Endometrial microvascular endothelial cells (primary cell): ENCODE results near the gene PRMT9. TPM values are rescaled to one million over a fixed set of nuclear protein-coding genes. Genes with fewer than 3 reads are reported as not detected.

ENCODE experiments used
- in situ Hi-C: cut with HindIII; loops from 2 replicates; pipeline ENCODE4 v1.10.0; 2017; ENCODE audit warnings: low sequenced_read_pairs, low pct_unique_long_range_greater_than_20kb; ENCODE audit errors: inconsistent ontology term
- total RNA-seq: library from RNA; depleted of rRNA; stranded (reverse); fragments of >200 nt; gene quantifications from one replicate; pipeline ENCODE4 v1.2.3, GENCODE V29; 2015; ENCODE audit errors: inconsistent ontology term

The PRMT9 gene
- total RNA-seq, 1 donor from 2014 or later: 7.5 TPM

DNA sequence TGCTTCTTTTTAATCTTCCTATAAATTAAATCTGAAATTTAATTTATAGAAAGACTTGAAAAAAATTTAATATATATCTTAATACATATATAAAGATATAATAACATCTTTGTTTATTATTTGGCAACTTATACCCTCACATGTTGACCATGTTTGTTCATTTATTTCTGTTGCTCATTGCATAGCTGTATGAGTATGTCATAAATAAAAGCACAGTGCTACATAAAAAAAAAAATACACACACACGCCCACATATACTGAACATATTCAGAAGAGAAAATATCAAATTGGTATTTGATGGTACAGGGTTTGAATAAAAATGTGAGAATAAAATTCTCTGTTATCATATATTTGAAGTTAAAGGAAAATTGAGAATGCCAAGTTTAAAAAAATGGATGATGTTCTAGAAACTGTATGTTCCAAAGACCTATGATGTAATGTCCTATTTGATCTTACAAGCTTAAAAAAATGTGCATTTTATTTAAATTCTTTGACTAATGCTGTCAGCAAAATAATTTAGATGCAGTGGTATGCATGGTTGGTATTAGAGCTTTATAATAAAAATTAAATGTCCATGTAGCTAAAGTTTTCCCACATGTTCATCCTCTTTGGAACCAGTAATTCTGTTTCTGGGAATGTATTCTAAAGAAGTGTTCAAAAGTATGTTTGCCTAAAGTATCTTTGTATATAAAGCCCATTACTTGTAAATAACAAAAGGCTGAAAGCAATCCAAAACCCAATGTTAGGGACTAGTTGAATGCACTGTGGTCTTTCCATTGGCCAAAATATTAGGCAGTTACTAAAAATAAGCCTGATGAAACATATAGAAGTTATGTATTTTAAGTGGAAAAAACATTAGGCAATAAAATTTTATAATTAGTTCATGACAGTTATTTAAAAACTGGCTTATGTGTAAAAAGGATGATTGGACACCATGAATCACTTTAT, 53.9 kb downstream of the PRMT9 start:
- in situ Hi-C loops: no loop called here

DNA sequence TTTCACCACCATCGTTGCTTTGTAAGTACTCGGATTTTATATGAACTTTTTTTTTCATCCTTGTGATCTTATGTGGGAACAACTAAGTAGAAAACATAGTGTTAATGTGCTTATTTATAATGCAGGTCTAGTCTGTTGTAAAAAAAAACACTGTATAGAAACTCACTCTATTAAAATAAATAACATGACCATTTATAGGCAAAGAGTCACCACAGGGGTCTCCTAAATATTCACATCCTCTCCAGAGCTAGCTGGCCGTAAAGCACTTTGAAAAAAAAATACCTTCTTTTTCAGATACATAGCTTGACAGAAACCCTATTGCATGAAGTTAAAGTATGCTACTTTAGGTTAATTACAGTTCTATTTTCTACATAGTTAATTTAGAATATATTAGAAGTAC, 55.5 kb downstream of the PRMT9 start:
- in situ Hi-C loops: no loop called here

DNA sequence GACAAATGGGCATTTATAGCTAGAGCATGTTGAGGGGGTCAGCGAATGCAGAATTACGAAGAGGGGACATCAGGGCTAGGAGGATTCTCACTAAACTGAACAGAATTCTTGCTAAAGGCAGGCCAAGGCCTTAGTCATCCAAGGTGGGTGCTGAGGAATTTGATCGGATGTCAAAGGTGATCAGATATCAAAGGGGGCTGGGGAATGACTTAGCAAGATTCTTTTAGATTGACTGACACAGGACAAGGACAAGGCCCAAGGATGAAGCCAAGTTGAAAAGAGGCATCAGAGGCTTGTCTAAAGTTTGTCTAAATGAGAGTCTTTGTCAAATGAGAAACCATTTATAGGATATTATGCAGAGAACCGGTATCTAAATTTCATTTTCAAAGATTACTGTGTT, 57.1 kb downstream of the PRMT9 start:
- in situ Hi-C loops: no loop called here

DNA sequence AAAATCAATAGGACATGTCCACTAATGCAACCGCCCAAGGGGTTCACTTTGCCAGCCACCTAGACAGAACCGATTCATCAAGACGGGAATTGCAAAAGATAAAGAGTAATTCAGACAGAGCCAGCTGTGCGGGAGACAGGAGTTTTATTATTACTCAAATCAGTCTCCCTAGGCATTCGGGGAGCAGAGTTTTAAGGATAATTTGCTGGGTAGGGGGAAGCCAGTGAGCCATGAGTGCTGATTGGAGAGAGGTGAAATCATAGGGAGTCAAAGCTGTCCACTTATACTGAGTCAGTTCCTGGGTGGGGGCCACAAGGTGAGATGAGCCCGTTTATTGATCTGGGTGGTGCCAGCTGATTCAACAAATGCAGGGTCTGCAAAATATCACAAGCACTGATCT, 58.2 kb downstream of the PRMT9 start:
- in situ Hi-C loops: no loop called here

DNA sequence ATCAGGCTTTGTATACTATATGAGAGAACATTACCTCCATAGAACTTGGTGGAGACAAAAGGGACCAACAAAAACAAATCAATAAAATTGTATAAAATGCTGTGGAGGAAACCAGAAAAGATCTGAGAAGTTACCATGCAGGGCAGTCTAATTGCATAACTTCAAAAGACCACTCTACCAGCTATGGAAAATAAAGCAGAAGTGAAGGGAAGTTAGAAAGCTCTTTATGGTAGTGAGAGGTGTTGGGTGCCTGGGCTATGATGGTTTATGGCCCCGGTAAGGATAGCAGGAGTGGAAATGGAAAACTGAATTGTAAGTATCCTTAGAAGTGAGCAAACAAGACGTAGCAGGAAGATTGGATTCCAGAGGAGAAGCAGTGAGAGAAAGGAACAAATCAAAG, 63.6 kb downstream of the PRMT9 start:
- in situ Hi-C loops: no loop called here

DNA sequence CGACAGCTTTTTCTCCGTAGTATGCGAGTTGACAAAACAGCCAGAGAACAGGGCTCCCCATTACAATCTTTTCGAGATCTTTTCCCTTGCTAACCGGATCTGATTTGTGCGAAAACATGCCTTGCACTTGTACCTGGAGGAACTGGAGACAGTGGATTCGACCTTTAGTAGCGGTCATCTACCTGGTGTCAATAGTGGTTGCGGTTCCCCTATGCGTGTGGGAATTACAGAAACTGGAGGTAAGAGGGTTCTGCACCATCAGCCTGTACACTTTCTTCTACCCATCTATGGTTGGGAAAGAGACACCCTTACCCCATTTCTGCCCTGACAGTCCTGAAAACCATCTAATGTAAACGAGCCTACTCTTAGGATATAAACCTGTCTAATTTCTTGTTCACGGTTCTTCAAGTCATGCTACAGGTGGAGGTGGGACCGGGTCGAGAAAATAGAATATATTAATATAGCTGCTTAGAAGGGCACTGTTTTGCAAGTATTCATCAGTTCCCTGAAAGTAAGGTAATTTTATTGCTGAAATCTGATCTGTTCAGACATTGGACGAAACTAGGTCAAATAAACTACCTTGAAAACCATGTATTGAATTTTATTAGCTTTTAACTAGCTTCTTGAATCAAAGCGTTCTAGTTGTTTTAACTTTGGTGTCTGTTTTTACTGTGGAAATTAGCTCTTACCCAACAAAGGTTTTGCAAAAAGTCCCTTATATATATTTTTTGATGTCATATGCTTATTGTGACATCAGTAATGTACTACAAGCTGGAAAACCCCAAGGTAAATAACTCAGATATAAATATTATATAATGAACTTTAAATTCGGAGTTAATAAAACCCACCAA, 65.9 kb downstream of the PRMT9 start:
- in situ Hi-C loops: no loop called here

DNA sequence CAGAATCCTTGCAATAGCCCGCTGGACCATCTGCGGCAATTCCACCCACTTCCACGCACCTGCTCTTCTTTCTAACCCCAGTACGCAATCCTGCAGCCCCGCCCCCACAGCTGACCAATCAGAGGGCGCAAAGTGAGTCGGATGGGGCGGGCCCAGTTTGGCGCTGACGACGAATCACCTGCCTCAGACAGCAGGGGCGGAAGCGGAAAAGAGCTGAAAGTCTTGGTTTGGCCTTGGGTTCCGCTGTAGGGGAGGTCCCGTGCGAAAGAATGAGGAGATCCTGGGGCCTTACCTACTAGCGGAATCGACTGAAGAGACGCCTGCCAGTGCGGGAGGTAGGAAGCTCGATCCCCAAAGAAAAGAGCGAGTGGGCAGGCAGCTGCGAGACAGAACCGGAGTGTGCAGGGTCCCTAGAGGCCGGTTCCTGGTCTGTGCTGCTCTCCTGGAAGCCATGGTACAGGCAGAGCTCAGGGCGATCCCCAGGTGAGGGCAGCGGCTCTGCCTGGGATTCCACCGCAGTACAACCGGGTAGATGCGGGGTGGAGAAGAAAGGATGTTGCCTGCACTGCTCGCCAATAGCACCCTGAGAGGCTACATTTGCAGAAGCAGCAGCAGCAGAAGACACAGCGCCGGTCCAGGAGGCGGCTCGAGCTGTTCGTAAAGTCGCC, 66.7 kb downstream of the PRMT9 start, which contains the start of gene TMEM184C:
TSS of gene TMEM184C (plus strand) at position 225 of the 668 bp plus-strand sequence. CDS start 560 bp downstream, outside the sequence.
- in situ Hi-C loops: no loop called here

DNA sequence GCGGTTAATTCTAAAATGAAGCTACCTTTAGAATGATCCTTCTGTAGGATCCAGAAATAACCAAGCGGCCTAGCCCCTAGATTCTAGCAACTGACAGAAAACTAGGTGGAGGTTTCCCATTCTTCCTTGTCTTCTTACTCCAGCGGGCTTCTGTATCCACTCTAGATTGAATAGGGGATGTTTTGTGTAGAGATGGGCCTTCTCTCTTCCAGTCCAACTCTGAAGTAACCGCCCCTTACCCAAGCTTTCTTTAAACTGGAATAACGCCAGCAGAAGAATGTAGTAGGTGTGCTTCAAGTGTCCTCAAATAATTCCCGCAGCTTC, 67.2 kb downstream of the PRMT9 start:
- in situ Hi-C loops: no loop called here

DNA sequence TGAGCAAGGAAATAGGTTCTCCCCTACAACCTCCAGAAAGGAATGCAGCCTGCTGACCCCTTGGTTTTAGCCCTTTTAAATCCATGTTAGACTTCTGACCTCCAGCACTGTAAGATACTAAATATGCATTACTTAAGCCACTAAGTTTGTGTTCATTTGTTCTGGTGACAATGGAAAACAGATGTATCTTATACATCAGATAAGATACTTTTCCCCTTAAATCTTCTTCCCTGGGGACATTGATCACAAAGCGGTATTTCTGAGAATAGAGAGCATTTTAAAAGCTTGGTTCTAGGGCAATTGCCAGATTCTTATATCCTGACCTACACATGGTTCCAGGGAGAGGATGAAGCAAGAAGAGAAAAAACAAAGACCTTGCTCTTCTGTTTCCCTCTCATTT, 73.3 kb downstream of the PRMT9 start:
- in situ Hi-C loops: no loop called here

DNA sequence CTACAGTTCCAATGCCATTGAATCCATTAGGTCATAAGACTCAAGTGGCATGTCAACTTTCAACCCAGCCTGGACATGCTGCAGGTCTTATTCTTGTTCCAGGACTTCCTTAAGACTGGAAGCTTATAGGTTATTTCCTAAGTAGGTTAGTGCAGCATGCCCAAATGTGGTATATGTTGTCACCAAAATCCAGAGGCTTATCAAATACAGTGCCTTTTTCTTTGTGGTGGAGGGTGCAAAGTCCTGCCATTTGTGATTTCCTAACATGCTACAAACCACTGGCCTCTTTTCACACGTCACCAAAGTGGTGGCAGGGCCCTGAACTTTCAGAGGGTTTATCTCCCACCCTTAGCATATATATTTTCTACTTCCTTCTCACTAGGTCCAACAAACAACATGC, 76.5 kb downstream of the PRMT9 start:
- in situ Hi-C loops: no loop called here

DNA sequence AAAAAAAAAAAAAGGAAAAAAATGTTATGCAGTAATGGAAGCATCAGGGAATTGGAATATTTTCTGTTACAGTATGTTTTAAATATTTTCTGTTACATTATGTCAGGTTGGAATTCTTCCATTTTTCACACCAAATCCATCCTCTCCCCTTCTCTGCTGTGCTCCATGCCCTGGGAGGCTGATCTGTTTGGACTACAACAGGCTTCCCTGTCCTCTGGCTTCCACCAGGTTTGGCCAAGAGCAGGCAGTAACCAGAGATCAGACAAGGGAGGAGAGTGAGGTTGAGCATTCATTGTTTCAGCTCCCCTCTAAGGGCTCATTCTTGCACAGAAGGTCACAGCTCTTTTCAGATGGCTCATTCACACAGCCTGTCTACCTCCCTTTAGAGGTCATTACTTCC, 78.5 kb downstream of the PRMT9 start:
- in situ Hi-C loops: no loop called here

DNA sequence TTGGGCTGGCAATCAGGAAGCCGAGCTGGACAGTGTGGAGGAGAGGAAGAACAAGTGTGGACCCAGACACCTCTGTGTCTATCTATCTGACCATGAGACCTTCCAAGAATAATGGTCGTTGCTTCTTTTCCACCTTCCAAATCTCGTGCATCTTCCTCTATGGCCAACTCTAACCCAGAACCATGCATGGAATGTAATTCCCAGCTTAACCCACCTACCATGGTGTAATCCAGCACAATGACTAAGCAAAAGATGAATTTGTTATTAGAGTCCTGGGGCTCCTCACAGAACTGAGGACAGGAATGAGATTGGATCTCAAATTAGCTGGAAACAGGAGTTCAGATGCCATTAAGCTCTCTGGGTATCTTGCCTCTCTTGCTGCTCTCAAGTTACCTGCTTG, 84.2 kb downstream of the PRMT9 start:
- in situ Hi-C loops: no loop called here

DNA sequence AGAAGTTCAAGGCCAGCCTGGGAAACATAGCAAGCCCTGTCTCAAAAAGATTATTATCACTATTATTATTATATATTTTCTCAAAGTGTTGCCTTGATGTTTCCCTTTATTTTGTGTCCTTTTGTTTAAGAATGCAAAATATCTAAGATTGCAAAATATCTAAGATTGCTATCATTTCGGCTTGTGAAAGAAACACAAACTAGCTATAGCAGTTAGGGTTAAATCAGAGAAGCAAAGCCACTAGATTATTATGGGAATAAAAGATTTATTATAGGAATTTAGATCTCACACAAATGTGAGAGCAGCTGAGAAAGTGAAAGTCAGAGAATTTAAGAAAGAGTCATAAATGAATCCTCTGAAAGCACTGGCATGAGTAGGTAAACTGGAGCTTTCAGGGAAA, 84.8 kb downstream of the PRMT9 start:
- in situ Hi-C loops: no loop called here

DNA sequence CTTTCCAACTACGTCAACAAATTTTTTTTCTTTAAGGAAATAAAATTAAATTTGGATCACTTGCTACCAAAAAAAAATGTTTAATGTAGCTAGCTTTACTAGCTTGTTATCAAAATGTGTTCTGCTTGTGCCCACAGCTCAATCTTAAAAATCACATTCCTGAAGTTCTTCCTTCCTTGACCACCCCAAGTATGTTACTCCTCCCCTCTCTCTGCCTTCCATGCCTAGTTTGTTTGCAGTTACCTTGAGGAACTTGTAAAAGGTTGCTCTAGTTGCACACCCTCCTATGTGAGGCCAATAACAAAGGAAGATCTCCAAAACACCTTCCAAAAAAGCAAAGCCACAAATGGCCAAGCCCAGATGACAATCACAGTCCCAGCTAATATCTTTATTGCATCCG, 86.4 kb downstream of the PRMT9 start:
- in situ Hi-C loops: no loop called here

DNA sequence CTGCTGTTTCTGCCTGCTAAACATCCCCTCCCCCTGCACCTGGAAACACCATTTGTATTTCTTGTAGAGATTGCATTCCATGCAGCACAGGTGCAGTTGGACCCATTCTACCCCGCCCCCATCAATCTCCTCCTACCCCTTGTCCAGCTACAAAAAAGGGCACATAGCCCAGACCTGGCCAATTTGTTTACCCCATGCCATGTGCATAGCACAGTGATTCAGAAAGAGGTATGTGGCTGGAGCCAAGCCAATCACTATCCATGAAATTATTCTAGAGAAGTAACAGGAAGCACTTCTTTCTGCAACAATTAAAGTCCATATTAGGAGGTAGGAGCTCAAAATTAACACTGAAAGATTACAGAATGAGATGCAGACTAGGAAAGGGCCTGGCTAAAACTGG, 87.0 kb downstream of the PRMT9 start:
- in situ Hi-C loops: no loop called here

DNA sequence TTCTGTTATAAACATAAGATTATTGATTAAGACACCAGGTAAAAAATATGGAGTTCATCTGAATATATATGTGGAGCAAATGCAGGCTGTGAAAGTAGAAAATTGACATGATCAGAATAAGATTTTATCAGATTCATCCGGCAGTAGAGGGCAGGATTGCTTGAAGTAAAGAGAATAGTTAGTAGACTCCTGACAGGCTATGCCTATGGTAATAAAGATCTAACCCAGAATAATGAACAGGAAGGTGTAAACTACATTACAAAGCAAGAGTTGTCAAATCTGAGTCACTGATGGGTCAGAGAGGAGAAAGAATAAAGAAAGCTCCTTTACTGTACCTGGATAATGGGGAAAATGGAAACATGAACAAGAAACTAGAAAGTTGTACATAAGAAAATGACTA, 87.6 kb downstream of the PRMT9 start:
- in situ Hi-C loops: no loop called here

DNA sequence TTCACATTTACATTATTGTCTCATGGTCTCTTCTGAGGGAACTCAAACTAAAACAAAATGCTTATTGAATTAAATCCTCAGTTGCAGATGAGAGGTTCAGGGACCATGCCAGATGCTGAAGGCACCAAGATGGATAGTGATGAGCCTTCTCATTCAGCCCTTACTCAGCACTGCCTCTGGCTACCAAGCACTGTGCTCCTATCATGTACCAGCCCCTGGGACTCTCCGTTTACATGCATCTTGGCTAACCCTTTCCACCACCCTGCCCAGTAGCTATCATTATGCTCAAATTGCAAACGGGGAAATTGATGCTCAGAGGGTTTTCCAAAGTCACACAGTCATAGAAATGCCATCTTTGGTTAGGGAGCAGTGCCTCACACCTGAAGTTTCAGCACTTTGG, 89.4 kb downstream of the PRMT9 start:
- in situ Hi-C loops: no loop called here

DNA sequence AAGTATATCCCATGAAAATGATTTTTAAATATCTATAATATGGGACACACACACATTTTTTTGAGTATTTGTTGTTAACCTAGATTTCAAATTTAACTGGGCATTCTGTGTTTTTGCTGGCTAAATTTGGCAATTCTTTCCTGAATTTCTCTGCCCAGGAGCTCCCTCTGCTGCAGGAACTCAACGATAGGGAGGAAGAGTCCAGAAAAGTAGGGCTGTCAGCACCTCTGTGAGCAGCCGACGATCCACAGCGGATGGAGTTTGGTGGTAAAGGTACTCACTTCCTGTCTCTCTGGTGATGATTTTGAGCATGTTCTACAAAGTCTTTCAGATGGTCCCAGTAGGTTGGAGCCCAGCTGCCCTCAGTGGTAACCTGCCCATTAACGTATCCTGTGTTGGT, 89.9 kb downstream of the PRMT9 start:
- in situ Hi-C loops: no loop called here

DNA sequence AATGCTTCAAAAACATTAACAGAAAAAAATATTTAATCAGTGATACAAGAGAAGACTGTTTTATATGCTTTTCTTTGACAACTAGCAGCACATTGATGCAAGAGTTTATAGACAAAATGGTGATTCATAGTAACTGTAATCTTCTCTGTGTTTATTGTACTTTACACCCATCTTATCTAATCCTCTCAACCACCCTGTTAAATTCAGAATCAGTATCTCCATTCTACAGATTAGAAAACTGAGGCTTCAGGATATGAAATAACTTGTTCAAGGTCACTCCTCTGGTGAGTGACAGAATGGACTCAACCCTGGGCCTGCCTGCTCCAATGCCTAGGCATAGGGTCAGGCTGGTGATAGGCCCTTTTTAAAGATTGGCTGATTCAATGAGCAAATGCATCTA, 92.9 kb downstream of the PRMT9 start:
- in situ Hi-C loops: no loop called here
